Astrocyte of the spinal cord (primary cell): ENCODE measurements around the gene SLC8A2.
"Not testable (repeated sequence)": the region's sequence is repeated elsewhere in the genome, so short reads cannot be mapped to it uniquely, and the experiment has no call there.

Experiments
- DNase-seq: peaks from one replicate; pipeline ENCODE4 v3.0.0; 2011; ENCODE audit warnings: low read depth, low spot score
- H3K4me3 ChIP-seq: 2 replicates; pipeline ENCODE4 v1.5.1; 2011; ENCODE audit warnings: low read depth, mild to moderate bottlenecking, low read length, moderate library complexity
- in situ Hi-C: cut with HindIII; loops from 2 replicates; pipeline ENCODE4 v1.10.0; 2017; ENCODE audit warnings: low sequenced_read_pairs
- TF ChIP-seq, protein P1 (sequence below): IDR thresholded peaks from 2 replicates; pipeline ENCODE4 v1.5.1; 2012; ENCODE audit warnings: low read depth, mild to moderate bottlenecking, low read length, inconsistent platforms

SLC8A2 gene

DNA sequence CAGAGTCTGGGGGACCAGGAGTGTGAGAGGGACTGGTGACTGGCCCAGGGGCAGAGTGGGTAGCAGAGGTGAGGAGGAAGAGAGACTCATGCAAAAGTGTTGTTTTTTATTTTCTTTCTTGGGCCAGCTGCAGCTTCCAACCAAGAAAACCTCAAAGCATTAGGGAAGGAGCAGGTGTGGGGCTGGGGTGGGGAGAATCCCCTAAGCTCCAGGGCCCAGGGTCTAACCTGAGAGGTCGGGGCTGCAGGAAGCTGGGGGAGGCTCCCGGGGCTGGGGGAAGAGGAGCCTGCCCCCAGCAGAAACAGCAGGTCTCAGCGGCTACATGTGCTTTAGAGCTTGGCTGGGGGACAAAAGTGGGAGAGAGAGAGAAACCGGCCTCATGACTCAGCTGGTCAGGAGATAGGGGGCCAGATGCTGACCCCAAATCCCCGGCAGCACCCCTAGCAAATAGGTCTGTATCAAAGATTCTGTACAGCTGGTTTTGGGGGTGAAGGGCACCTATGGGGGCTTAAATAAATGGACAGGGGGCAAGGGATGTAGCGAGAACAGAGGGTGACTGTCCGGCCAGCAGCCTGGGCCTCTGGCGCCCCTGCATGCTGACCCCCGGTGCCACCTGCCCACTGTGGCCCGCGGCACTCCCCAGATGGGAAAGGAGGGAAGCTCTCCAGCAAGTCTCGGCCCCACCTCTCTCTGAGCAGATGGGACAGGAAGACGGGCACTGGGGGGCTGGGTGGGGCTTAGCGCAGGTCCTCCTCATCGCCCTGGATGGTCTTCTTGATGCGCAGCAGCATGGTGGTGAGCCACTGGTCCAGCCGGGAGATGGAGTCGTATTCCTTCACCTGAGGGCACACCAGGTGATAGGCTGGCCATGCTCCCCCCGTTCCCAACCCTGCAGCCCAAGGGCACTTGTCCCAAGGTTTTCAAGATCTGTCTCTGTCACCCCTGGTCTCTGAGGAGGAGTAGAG is 16.1 kb upstream of the SLC8A2 start:
- in situ Hi-C loops: no loop called here
- DNase-seq: no peak
- TF ChIP-seq, protein P1, sequence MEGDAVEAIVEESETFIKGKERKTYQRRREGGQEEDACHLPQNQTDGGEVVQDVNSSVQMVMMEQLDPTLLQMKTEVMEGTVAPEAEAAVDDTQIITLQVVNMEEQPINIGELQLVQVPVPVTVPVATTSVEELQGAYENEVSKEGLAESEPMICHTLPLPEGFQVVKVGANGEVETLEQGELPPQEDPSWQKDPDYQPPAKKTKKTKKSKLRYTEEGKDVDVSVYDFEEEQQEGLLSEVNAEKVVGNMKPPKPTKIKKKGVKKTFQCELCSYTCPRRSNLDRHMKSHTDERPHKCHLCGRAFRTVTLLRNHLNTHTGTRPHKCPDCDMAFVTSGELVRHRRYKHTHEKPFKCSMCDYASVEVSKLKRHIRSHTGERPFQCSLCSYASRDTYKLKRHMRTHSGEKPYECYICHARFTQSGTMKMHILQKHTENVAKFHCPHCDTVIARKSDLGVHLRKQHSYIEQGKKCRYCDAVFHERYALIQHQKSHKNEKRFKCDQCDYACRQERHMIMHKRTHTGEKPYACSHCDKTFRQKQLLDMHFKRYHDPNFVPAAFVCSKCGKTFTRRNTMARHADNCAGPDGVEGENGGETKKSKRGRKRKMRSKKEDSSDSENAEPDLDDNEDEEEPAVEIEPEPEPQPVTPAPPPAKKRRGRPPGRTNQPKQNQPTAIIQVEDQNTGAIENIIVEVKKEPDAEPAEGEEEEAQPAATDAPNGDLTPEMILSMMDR: no peak
- H3K4me3 ChIP-seq: no peak overlapping the region

DNA sequence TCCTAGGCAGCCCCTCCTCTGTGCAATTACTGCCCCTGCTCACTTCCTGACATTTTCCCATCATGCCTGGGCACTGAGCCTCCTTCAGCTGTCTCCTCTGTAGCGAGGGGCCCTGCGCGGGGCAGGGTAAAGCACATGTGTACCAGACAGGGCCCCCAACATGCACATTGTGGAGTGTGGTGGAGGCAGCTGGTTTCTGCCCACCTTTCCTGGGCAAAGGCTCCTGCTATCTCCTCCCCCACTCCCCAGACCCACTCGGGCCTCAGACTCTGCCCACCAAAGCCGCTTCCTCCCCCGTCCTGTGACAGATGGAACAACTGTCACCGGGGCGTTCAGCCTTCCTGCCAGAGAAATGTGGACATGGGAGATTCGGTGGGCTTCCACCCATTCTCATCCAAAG is 15.2 kb upstream of the SLC8A2 start:
- DNase-seq: no peak
- TF ChIP-seq, protein P1: no peak
- no peak overlapping the region for H3K4me3 ChIP-seq
- in situ Hi-C loops: no loop called here

DNA sequence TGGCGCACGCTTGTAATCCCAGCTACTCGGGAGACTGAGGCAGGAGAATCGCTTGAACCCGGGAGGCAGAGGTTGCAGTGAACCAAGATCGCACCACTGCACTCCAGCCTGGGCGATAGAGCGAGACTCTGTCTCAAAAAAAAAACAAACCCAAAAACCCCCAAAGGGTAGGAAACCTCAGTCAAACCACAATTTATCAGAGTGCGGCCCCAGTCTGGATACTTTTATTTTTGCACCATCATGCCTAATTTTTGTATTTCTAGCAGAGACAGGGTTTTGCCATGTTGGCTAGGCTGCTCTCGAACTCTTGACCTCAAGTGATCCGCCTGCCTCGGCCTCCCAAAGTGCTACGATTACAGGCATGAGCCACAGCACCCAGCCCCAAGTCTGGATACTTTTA is 14.5 kb upstream of the SLC8A2 start:
- in situ Hi-C loops, DNase-seq, H3K4me3 ChIP-seq: not testable (repeated sequence)

DNA sequence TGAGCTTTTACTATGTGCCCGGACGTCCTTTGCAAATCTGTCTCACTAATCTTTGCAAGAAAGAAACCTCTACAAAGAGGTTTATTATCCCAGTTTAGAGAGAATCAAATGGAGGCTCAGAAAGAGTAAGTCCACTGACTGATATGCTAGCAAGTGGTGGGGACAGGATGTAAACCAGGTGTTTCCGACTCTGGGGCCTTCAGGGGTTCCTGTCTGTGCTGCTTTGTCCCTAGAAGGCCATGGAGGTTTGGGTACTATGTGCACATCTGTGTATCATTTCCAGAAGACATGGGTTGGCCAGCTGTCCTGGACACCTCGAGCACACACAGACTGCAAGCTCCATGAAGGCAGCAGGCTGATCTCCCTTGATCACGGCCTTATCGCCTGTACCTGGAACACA is 13.5 kb upstream of the SLC8A2 start:
- TF ChIP-seq, protein P1: no peak
- no peak overlapping the region for H3K4me3 ChIP-seq
- in situ Hi-C loops: no loop called here
- DNase-seq: no peak

DNA sequence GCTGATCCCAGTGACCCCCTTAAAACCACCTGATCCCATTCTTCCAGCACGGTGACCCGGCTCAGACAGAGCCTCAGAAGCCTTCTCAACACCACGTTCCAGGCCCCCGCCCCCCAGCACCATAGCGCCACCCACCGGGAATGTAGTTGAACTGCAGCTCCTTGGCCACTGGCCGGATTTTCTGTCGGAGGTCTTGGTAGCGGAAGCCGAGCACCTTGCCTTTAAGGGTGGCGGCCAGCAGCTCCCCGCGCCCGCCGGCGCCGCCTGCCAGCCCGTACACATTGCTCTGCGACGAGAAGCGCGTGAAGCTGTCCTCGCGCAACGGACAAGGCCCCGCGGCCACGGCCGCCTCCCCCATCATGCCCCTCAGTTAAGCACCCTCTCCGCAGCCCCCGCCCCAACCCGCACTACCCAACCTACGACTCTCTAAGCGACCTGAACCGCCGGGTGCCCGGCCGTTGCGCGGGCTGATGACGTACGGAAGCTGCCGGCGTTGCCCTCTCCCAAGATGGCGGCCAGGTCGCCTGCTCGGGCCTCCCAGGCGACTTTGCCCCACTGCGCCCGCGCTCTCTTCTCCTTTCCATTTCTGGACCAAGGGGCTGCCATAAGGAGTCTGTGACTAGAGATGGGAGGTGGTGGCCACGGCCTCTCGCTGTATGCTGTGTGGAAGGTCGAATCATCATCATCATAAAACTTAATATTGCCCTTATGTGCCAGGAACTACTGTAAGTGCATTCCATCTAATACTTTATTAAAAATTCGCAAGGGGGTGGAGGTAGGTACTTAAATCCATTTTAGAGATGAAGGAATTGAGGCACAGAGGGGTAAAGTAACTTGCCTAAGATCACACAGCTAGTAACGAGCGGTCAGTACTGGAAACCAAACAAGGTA is 12.4 kb upstream of the SLC8A2 start, which contains the start of gene KPTN:
TSS of gene KPTN (minus strand) at position 420 of the 891 bp plus-strand sequence. CDS start at position 361, 59 bp downstream.
- peak within 1 kb of the TSS; percentile 64 for H3K4me3 ChIP-seq
- in situ Hi-C loops: no loop called here
- peak; percentile 95 for DNase-seq
- TF ChIP-seq, protein P1: peak; percentile 98

DNA sequence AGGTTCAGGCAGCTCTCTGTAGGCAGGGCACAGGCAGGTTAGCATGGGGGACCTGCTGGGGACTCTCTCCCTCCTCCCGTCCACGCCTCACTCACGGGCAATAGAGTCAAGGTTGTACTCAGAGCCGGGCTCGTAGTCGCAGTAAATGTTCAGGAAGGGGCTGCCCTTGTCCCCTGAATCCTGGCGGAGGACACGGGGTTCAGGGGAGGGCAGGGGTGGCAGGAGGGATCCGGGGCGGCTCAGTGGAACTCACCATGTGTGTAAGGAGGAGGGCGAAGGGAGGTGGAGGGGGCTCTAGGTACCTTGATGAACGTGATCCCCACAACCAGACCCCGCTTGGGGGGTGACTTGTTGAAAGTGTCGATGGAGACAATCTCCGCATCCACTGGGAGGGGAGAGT is 11.5 kb upstream of the SLC8A2 start:
- H3K4me3 ChIP-seq: peak overlapping the region; percentile 64
- DNase-seq: no peak
- in situ Hi-C loops: no loop called here
- TF ChIP-seq, protein P1: no peak
